Neural cell (in vitro differentiated cells): ENCODE results near the gene XXYLT1. TPM values are rescaled to one million over a fixed set of nuclear protein-coding genes. Genes with fewer than 3 reads are reported as not detected.

ENCODE experiments used
- H2AFZ ChIP-seq: fragments of 200-600, 300-800 bp; sonication (generic), shearing (Covaris generic); 2 replicates; pipeline ENCODE4 v1.6.0; 2014; ENCODE audit warnings: low read depth, mild to moderate bottlenecking, antibody characterized with exemption, low read length, moderate library complexity
- H3F3A ChIP-seq: fragments of 200-600 bp; shearing (Covaris generic); 2 replicates; pipeline ENCODE4 v1.6.1; 2016; ENCODE audit warnings: mild to moderate bottlenecking, moderate library complexity, mixed read lengths, antibody characterized with exemption, low read length; ENCODE audit not compliant: insufficient read depth, poor library complexity, severe bottlenecking
- H3K27ac ChIP-seq: fragments of 200-600, 300-800 bp; sonication (generic), shearing (Covaris generic); 2 replicates; pipeline ENCODE4 v1.5.1; 2014; ENCODE audit warnings: mild to moderate bottlenecking, low read length, moderate library complexity
- H3K27me3 ChIP-seq: fragments of 300-800, 200-600 bp; sonication (generic), shearing (Covaris generic); 2 replicates; pipeline ENCODE4 v1.6.0; 2014; ENCODE audit warnings: mild to moderate bottlenecking, low read depth, low read length, moderate library complexity; ENCODE audit not compliant: insufficient read depth
- H3K36me3 ChIP-seq: fragments of 300-800, 200-600 bp; sonication (generic), shearing (Covaris generic); 2 replicates; pipeline ENCODE4 v1.5.1; 2014; ENCODE audit warnings: mild to moderate bottlenecking, antibody characterized with exemption, low read length, moderate library complexity; ENCODE audit not compliant: insufficient read depth
- H3K4me2 ChIP-seq: fragments of 300-800, 200-600 bp; sonication (generic), shearing (Covaris generic); 2 replicates; pipeline ENCODE4 v1.6.0; 2014; ENCODE audit warnings: mild to moderate bottlenecking, low read length
- H3K4me3 ChIP-seq: fragments of 300-800, 200-600 bp; sonication (generic), shearing (Covaris generic); 2 replicates; pipeline ENCODE4 v1.5.1; 2014; ENCODE audit warnings: mild to moderate bottlenecking, low read length, moderate library complexity
- H3K79me2 ChIP-seq: fragments of 200-600 bp; shearing (Covaris generic); replicated peaks from 2 replicates; pipeline ENCODE4 v1.6.0; 2014; ENCODE audit warnings: mild to moderate bottlenecking, low read length, moderate library complexity; ENCODE audit not compliant: insufficient read depth
- H3K9ac ChIP-seq: fragments of 300-800, 200-600 bp; sonication (generic), shearing (Covaris generic); 2 replicates; pipeline ENCODE4 v1.6.1; 2016; ENCODE audit warnings: mild to moderate bottlenecking, low read length, mixed read lengths
- H3K9me2 ChIP-seq: fragments of 200-600 bp; shearing (Covaris generic); 2 replicates; pipeline ENCODE4 v1.6.1; 2016; ENCODE audit warnings: mild to moderate bottlenecking, low read length, mixed read lengths; ENCODE audit not compliant: insufficient read depth
- H3K9me3 ChIP-seq: fragments of 200-600, 300-800 bp; sonication (generic), shearing (Covaris generic); 2 replicates; pipeline ENCODE4 v1.6.1; 2016; ENCODE audit warnings: mild to moderate bottlenecking, mixed run types, low read length, moderate library complexity, mixed read lengths
- H4K20me1 ChIP-seq: fragments of 200-600 bp; shearing (Covaris generic); 2 replicates; pipeline ENCODE4 v1.6.1; 2016; ENCODE audit warnings: mild to moderate bottlenecking, mixed run types; ENCODE audit not compliant: insufficient read depth
- EP300 ChIP-seq: fragments of 450-650 bp; conservative IDR thresholded peaks from 2 replicates; pipeline ENCODE4 v1.6.1; 2014; ENCODE audit warnings: antibody characterized with exemption, mild to moderate bottlenecking, moderate library complexity; ENCODE audit not compliant: poor library complexity, severe bottlenecking
- EZH2 ChIP-seq: fragments of 200-600, 300-800 bp; shearing (Covaris generic), sonication (generic); IDR thresholded peaks from 2 replicates; pipeline ENCODE4 v1.6.1; 2014; ENCODE audit warnings: antibody characterized with exemption, low read length, borderline replicate concordance, mild to moderate bottlenecking; ENCODE audit not compliant: insufficient read depth, poor library complexity, severe bottlenecking
- MXI1 ChIP-seq: fragments of 450-650 bp; conservative IDR thresholded peaks from 2 replicates; pipeline ENCODE4 v1.6.1; 2014; ENCODE audit warnings: antibody characterized with exemption, mild to moderate bottlenecking; ENCODE audit not compliant: poor library complexity, severe bottlenecking
- POLR2AphosphoS5 ChIP-seq: IDR thresholded peaks from 2 replicates; pipeline ENCODE4 v1.6.1; 2012
- RAD21 ChIP-seq: fragments of 450-650 bp; conservative IDR thresholded peaks from 2 replicates; pipeline ENCODE4 v1.6.1; 2014; ENCODE audit warnings: antibody characterized with exemption, mild to moderate bottlenecking, moderate library complexity
- SMC3 ChIP-seq: fragments of 450-650 bp; conservative IDR thresholded peaks from 2 replicates; pipeline ENCODE4 v1.6.1; 2014; ENCODE audit warnings: antibody characterized with exemption, mild to moderate bottlenecking, moderate library complexity; ENCODE audit not compliant: poor library complexity
- TAF1 ChIP-seq: IDR thresholded peaks from 2 replicates; pipeline ENCODE4 v1.6.1; 2012; ENCODE audit warnings: low read depth
- polyA plus RNA-seq: library from polyadenylated mRNA; depleted of rRNA; stranded (reverse); fragments of >200 nt; gene quantifications from 2 replicates; pipeline ENCODE4 v1.2.3, GENCODE V29; 2014
- TF ChIP-seq, protein P1 (sequence below): IDR thresholded peaks from 2 replicates; pipeline ENCODE4 v1.6.1; 2012; ENCODE audit warnings: borderline replicate concordance
- TF ChIP-seq, protein P2 (sequence below): fragments of 450-650 bp; IDR thresholded peaks from 2 replicates; pipeline ENCODE4 v1.5.1; 2014; ENCODE audit warnings: antibody characterized with exemption, mild to moderate bottlenecking, moderate library complexity; ENCODE audit not compliant: poor library complexity, severe bottlenecking

Gene XXYLT1
- polyA plus RNA-seq, 1 donor from 2014 or later: 25.4 TPM

DNA sequence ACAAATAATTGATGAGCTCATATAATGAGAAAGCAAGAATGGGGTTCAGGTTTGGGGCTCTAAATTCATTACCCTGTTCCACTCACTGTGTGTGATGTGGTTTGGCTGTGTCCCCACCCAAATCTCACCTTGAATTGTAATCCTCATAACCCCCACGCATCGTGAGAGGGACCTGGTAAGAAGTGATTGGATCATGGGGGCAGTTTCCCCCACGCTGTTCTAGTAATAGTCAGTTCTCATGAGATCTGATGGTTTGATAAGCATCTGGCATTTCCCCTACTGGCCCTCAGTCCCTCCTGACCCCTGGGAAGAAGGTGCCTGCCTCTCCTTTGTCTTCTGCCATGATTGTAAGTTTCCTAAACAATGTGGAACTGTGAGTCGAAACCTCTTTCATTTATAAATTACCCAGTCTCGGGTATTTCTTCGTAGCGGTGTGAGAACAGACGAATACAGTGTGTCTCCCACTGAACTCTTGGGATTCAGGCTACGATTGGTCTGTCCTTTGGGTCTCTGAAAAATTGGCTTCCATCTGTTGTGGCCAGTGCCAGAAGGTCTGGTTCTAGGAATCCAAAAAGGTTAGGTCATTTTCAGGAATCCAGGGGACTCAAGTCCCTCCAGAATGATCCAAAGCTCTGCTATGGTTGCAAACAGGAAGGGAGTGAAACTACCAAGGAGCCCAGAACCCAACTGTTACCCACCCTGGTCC, 87.7 kb downstream of the XXYLT1 start:
- Histone ChIP-seq H3K4me3 (no peak overlapping the region), H3K9me2 (no peaks in the 10 kb centered on the region), H3K27me3 (no peaks in the 10 kb centered on the region), H3K9ac (no peak overlapping the region), H3K79me2 (no peaks in the 10 kb centered on the region), H4K20me1 (no peaks in the 10 kb centered on the region), H3K9me3 (no peaks in the 10 kb centered on the region), H3F3A (no peaks in the 10 kb centered on the region), H2AFZ (no peak overlapping the region), H3K4me2 (no peak overlapping the region), H3K36me3 (no peaks in the 10 kb centered on the region), H3K27ac (no peak overlapping the region)
- TF ChIP-seq, protein P1, sequence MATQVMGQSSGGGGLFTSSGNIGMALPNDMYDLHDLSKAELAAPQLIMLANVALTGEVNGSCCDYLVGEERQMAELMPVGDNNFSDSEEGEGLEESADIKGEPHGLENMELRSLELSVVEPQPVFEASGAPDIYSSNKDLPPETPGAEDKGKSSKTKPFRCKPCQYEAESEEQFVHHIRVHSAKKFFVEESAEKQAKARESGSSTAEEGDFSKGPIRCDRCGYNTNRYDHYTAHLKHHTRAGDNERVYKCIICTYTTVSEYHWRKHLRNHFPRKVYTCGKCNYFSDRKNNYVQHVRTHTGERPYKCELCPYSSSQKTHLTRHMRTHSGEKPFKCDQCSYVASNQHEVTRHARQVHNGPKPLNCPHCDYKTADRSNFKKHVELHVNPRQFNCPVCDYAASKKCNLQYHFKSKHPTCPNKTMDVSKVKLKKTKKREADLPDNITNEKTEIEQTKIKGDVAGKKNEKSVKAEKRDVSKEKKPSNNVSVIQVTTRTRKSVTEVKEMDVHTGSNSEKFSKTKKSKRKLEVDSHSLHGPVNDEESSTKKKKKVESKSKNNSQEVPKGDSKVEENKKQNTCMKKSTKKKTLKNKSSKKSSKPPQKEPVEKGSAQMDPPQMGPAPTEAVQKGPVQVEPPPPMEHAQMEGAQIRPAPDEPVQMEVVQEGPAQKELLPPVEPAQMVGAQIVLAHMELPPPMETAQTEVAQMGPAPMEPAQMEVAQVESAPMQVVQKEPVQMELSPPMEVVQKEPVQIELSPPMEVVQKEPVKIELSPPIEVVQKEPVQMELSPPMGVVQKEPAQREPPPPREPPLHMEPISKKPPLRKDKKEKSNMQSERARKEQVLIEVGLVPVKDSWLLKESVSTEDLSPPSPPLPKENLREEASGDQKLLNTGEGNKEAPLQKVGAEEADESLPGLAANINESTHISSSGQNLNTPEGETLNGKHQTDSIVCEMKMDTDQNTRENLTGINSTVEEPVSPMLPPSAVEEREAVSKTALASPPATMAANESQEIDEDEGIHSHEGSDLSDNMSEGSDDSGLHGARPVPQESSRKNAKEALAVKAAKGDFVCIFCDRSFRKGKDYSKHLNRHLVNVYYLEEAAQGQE: no peak
- TF ChIP-seq POLR2AphosphoS5 (no peak), TAF1 (no peak), EP300 (no peak), RAD21 (no peak), MXI1 (no peak), SMC3 (no peak), EZH2 (no peak)
- TF ChIP-seq, protein P2, sequence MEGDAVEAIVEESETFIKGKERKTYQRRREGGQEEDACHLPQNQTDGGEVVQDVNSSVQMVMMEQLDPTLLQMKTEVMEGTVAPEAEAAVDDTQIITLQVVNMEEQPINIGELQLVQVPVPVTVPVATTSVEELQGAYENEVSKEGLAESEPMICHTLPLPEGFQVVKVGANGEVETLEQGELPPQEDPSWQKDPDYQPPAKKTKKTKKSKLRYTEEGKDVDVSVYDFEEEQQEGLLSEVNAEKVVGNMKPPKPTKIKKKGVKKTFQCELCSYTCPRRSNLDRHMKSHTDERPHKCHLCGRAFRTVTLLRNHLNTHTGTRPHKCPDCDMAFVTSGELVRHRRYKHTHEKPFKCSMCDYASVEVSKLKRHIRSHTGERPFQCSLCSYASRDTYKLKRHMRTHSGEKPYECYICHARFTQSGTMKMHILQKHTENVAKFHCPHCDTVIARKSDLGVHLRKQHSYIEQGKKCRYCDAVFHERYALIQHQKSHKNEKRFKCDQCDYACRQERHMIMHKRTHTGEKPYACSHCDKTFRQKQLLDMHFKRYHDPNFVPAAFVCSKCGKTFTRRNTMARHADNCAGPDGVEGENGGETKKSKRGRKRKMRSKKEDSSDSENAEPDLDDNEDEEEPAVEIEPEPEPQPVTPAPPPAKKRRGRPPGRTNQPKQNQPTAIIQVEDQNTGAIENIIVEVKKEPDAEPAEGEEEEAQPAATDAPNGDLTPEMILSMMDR: no peak

DNA sequence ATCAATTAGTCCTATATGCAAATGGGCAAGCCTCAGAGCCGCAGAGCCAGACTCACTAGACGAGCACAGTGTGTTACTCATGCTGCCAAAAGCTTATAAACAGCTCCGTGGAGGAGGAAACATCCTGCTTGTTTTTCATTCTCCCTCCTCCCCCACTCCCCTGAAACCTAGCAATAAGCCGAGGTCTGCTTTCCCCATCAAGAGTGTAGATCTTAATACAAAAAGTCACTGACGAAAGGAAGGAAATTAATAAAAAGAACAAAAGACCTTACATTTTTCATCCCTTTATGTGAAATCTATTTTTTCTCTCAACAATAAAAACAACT, 88.5 kb downstream of the XXYLT1 start:
- H3K36me3 ChIP-seq: no peaks in the 10 kb centered on the region
- no peak overlapping the region for H3K27ac ChIP-seq
- H3F3A ChIP-seq: no peaks in the 10 kb centered on the region
- no peaks in the 10 kb centered on the region for H3K9me2 ChIP-seq
- H3K27me3 ChIP-seq: no peaks in the 10 kb centered on the region
- no peak overlapping the region for H2AFZ ChIP-seq
- TF ChIP-seq EP300 (no peak), TAF1 (no peak), MXI1 (no peak), EZH2 (no peak), POLR2AphosphoS5 (no peak), RAD21 (no peak), SMC3 (no peak)
- TF ChIP-seq, protein P2: no peak
- TF ChIP-seq, protein P1: no peak
- H3K9ac ChIP-seq: no peak overlapping the region
- H3K4me2 ChIP-seq: no peak overlapping the region
- H3K4me3 ChIP-seq: no peak overlapping the region
- no peaks in the 10 kb centered on the region for H3K9me3 ChIP-seq
- H3K79me2 ChIP-seq: no peaks in the 10 kb centered on the region
- no peaks in the 10 kb centered on the region for H4K20me1 ChIP-seq
